NCI-H82 (cell line): ENCODE results near the gene OOEP.
"Not testable (repeated sequence)": the region's sequence is repeated elsewhere in the genome, so short reads cannot be mapped to it uniquely, and the experiment has no call there.

ENCODE experiments used
- DNase-seq: peaks from one replicate; lab custom pipeline; 2025; lab: John Stamatoyannopoulos, UW

OOEP gene

GRCh38 chr6:73369563-73369962 lies at the start of gene OOEP:
TSS of gene OOEP (minus strand) at chr6:73369897. CDS start at chr6:73369792, 105 bp downstream.
- DNase-seq = no peak

GRCh38 chr6:73418081-73418741 lies 48.5 kb upstream of the OOEP start:
- no peak for DNase-seq

GRCh38 chr6:73413102-73413501 lies 43.4 kb upstream of the OOEP start:
- DNase-seq = no peak

- DNase-seq = no peak
These were observed 39.7 kb upstream of the OOEP start for GRCh38 chr6:73409395-73409794.

GRCh38 chr6:73400656-73401055 lies 31.0 kb upstream of the OOEP start:
- no peak for DNase-seq

GRCh38 chr6:73395875-73396274 lies 26.2 kb upstream of the OOEP start:
- no peak for DNase-seq

- peak; percentile 80 for DNase-seq
These were observed 25.1 kb upstream of the OOEP start, which contains the start of gene DDX43 for GRCh38 chr6:73394577-73395354. TSS of gene DDX43 (plus strand) at chr6:73394828. CDS start at chr6:73394906, 78 bp downstream.

GRCh38 chr6:73393278-73393677 lies 23.6 kb upstream of the OOEP start:
- no peak for DNase-seq

- DNase-seq = not testable (repeated sequence)
These were observed 22.5 kb upstream of the OOEP start for GRCh38 chr6:73392188-73392587.

GRCh38 chr6:73391675-73392074 lies 22.0 kb upstream of the OOEP start:
- DNase-seq = no peak

GRCh38 chr6:73389854-73390253 lies 20.2 kb upstream of the OOEP start:
- DNase-seq = no peak

- DNase-seq = peak; percentile 53
These were observed 19.3 kb upstream of the OOEP start for GRCh38 chr6:73388800-73389512.

GRCh38 chr6:73388433-73388799 lies 18.7 kb upstream of the OOEP start:
- peak; percentile 34 for DNase-seq

GRCh38 chr6:73382462-73383113 lies 12.9 kb upstream of the OOEP start:
- no peak for DNase-seq

- DNase-seq = not testable (repeated sequence)
These were observed 11.8 kb upstream of the OOEP start for GRCh38 chr6:73381531-73381930.

GRCh38 chr6:73377225-73377624 lies 7.5 kb upstream of the OOEP start:
- no peak for DNase-seq

- DNase-seq = no peak
These were observed 5.5 kb upstream of the OOEP start for GRCh38 chr6:73375216-73375615.

GRCh38 chr6:73372516-73372915 lies 2.8 kb upstream of the OOEP start:
- no peak for DNase-seq

- DNase-seq = no peak
These were observed 2.3 kb upstream of the OOEP start for GRCh38 chr6:73371984-73372383.

- no peak for DNase-seq
These were observed 540 bp downstream of the OOEP start for GRCh38 chr6:73369157-73369556.

- no peak for DNase-seq
These were observed 1.0 kb downstream of the OOEP start for GRCh38 chr6:73368675-73369074.

GRCh38 chr6:73367761-73368355 lies 1.8 kb downstream of the OOEP start:
- DNase-seq = peak; percentile 85
